Neural cell (in vitro differentiated cells): ENCODE measurements around the gene USP49. TPM values are rescaled to one million over a fixed set of nuclear protein-coding genes. Genes with fewer than 3 reads are reported as not detected.

ENCODE experiments used
- H2AFZ ChIP-seq: fragments of 200-600, 300-800 bp; sonication (generic), shearing (Covaris generic); 2 replicates; pipeline ENCODE4 v1.6.0; 2014; ENCODE audit warnings: low read depth, mild to moderate bottlenecking, antibody characterized with exemption, low read length, moderate library complexity
- H3F3A ChIP-seq: fragments of 200-600 bp; shearing (Covaris generic); 2 replicates; pipeline ENCODE4 v1.6.1; 2016; ENCODE audit warnings: mild to moderate bottlenecking, moderate library complexity, mixed read lengths, antibody characterized with exemption, low read length; ENCODE audit not compliant: insufficient read depth, poor library complexity, severe bottlenecking
- H3K27ac ChIP-seq: fragments of 200-600, 300-800 bp; sonication (generic), shearing (Covaris generic); 2 replicates; pipeline ENCODE4 v1.5.1; 2014; ENCODE audit warnings: mild to moderate bottlenecking, low read length, moderate library complexity
- H3K27me3 ChIP-seq: fragments of 300-800, 200-600 bp; sonication (generic), shearing (Covaris generic); 2 replicates; pipeline ENCODE4 v1.6.0; 2014; ENCODE audit warnings: mild to moderate bottlenecking, low read depth, low read length, moderate library complexity; ENCODE audit not compliant: insufficient read depth
- H3K36me3 ChIP-seq: fragments of 300-800, 200-600 bp; sonication (generic), shearing (Covaris generic); 2 replicates; pipeline ENCODE4 v1.5.1; 2014; ENCODE audit warnings: mild to moderate bottlenecking, antibody characterized with exemption, low read length, moderate library complexity; ENCODE audit not compliant: insufficient read depth
- H3K4me2 ChIP-seq: fragments of 300-800, 200-600 bp; sonication (generic), shearing (Covaris generic); 2 replicates; pipeline ENCODE4 v1.6.0; 2014; ENCODE audit warnings: mild to moderate bottlenecking, low read length
- H3K4me3 ChIP-seq: fragments of 300-800, 200-600 bp; sonication (generic), shearing (Covaris generic); 2 replicates; pipeline ENCODE4 v1.5.1; 2014; ENCODE audit warnings: mild to moderate bottlenecking, low read length, moderate library complexity
- H3K79me2 ChIP-seq: fragments of 200-600 bp; shearing (Covaris generic); replicated peaks from 2 replicates; pipeline ENCODE4 v1.6.0; 2014; ENCODE audit warnings: mild to moderate bottlenecking, low read length, moderate library complexity; ENCODE audit not compliant: insufficient read depth
- H3K9ac ChIP-seq: fragments of 300-800, 200-600 bp; sonication (generic), shearing (Covaris generic); 2 replicates; pipeline ENCODE4 v1.6.1; 2016; ENCODE audit warnings: mild to moderate bottlenecking, low read length, mixed read lengths
- H3K9me2 ChIP-seq: fragments of 200-600 bp; shearing (Covaris generic); 2 replicates; pipeline ENCODE4 v1.6.1; 2016; ENCODE audit warnings: mild to moderate bottlenecking, low read length, mixed read lengths; ENCODE audit not compliant: insufficient read depth
- H3K9me3 ChIP-seq: fragments of 200-600, 300-800 bp; sonication (generic), shearing (Covaris generic); 2 replicates; pipeline ENCODE4 v1.6.1; 2016; ENCODE audit warnings: mild to moderate bottlenecking, mixed run types, low read length, moderate library complexity, mixed read lengths
- H4K20me1 ChIP-seq: fragments of 200-600 bp; shearing (Covaris generic); 2 replicates; pipeline ENCODE4 v1.6.1; 2016; ENCODE audit warnings: mild to moderate bottlenecking, mixed run types; ENCODE audit not compliant: insufficient read depth
- EP300 ChIP-seq: fragments of 450-650 bp; conservative IDR thresholded peaks from 2 replicates; pipeline ENCODE4 v1.6.1; 2014; ENCODE audit warnings: antibody characterized with exemption, mild to moderate bottlenecking, moderate library complexity; ENCODE audit not compliant: poor library complexity, severe bottlenecking
- EZH2 ChIP-seq: fragments of 200-600, 300-800 bp; shearing (Covaris generic), sonication (generic); IDR thresholded peaks from 2 replicates; pipeline ENCODE4 v1.6.1; 2014; ENCODE audit warnings: antibody characterized with exemption, low read length, borderline replicate concordance, mild to moderate bottlenecking; ENCODE audit not compliant: insufficient read depth, poor library complexity, severe bottlenecking
- MXI1 ChIP-seq: fragments of 450-650 bp; conservative IDR thresholded peaks from 2 replicates; pipeline ENCODE4 v1.6.1; 2014; ENCODE audit warnings: antibody characterized with exemption, mild to moderate bottlenecking; ENCODE audit not compliant: poor library complexity, severe bottlenecking
- POLR2AphosphoS5 ChIP-seq: IDR thresholded peaks from 2 replicates; pipeline ENCODE4 v1.6.1; 2012
- RAD21 ChIP-seq: fragments of 450-650 bp; conservative IDR thresholded peaks from 2 replicates; pipeline ENCODE4 v1.6.1; 2014; ENCODE audit warnings: antibody characterized with exemption, mild to moderate bottlenecking, moderate library complexity
- SMC3 ChIP-seq: fragments of 450-650 bp; conservative IDR thresholded peaks from 2 replicates; pipeline ENCODE4 v1.6.1; 2014; ENCODE audit warnings: antibody characterized with exemption, mild to moderate bottlenecking, moderate library complexity; ENCODE audit not compliant: poor library complexity
- TAF1 ChIP-seq: IDR thresholded peaks from 2 replicates; pipeline ENCODE4 v1.6.1; 2012; ENCODE audit warnings: low read depth
- polyA plus RNA-seq: library from polyadenylated mRNA; depleted of rRNA; stranded (reverse); fragments of >200 nt; gene quantifications from 2 replicates; pipeline ENCODE4 v1.2.3, GENCODE V29; 2014
- TF ChIP-seq, protein P1 (sequence below): IDR thresholded peaks from 2 replicates; pipeline ENCODE4 v1.6.1; 2012; ENCODE audit warnings: borderline replicate concordance
- TF ChIP-seq, protein P2 (sequence below): fragments of 450-650 bp; IDR thresholded peaks from 2 replicates; pipeline ENCODE4 v1.5.1; 2014; ENCODE audit warnings: antibody characterized with exemption, mild to moderate bottlenecking, moderate library complexity; ENCODE audit not compliant: poor library complexity, severe bottlenecking

Gene USP49
- polyA plus RNA-seq, 1 donor from 2014 or later, result 23.5 TPM

DNA sequence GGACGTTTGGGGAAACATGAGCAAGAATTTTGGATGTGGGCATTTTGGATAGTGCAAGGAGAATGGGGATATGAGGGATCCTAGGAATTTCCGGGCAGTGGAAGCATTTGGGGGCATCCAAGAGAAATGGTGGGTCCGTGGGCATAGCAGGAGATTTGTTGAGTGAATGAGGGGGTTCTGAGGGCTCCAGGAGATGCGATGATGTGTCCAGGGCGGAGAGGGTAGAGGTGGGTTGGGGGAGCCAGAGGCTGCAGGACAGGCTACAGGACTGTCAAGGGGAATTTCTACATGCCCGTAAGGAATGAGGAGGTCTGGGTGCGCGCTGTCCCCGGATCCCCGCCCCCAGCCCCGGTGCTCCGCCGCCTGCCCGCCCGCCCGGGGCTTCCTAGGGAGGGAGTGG is 115.8 kb downstream of the USP49 start:
- TF ChIP-seq TAF1 (no peak), SMC3 (no peak), POLR2AphosphoS5 (no peak), EP300 (no peak), EZH2 (no peak), MXI1 (no peak), RAD21 (no peak)
- TF ChIP-seq, protein P1, sequence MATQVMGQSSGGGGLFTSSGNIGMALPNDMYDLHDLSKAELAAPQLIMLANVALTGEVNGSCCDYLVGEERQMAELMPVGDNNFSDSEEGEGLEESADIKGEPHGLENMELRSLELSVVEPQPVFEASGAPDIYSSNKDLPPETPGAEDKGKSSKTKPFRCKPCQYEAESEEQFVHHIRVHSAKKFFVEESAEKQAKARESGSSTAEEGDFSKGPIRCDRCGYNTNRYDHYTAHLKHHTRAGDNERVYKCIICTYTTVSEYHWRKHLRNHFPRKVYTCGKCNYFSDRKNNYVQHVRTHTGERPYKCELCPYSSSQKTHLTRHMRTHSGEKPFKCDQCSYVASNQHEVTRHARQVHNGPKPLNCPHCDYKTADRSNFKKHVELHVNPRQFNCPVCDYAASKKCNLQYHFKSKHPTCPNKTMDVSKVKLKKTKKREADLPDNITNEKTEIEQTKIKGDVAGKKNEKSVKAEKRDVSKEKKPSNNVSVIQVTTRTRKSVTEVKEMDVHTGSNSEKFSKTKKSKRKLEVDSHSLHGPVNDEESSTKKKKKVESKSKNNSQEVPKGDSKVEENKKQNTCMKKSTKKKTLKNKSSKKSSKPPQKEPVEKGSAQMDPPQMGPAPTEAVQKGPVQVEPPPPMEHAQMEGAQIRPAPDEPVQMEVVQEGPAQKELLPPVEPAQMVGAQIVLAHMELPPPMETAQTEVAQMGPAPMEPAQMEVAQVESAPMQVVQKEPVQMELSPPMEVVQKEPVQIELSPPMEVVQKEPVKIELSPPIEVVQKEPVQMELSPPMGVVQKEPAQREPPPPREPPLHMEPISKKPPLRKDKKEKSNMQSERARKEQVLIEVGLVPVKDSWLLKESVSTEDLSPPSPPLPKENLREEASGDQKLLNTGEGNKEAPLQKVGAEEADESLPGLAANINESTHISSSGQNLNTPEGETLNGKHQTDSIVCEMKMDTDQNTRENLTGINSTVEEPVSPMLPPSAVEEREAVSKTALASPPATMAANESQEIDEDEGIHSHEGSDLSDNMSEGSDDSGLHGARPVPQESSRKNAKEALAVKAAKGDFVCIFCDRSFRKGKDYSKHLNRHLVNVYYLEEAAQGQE, result no peak
- TF ChIP-seq, protein P2, sequence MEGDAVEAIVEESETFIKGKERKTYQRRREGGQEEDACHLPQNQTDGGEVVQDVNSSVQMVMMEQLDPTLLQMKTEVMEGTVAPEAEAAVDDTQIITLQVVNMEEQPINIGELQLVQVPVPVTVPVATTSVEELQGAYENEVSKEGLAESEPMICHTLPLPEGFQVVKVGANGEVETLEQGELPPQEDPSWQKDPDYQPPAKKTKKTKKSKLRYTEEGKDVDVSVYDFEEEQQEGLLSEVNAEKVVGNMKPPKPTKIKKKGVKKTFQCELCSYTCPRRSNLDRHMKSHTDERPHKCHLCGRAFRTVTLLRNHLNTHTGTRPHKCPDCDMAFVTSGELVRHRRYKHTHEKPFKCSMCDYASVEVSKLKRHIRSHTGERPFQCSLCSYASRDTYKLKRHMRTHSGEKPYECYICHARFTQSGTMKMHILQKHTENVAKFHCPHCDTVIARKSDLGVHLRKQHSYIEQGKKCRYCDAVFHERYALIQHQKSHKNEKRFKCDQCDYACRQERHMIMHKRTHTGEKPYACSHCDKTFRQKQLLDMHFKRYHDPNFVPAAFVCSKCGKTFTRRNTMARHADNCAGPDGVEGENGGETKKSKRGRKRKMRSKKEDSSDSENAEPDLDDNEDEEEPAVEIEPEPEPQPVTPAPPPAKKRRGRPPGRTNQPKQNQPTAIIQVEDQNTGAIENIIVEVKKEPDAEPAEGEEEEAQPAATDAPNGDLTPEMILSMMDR, result no peak
- H3K27ac ChIP-seq, result no peak overlapping the region
- peak overlapping the region; percentile 80 for H3K4me3 ChIP-seq
- no peaks in the 10 kb centered on the region for H3K79me2 ChIP-seq
- no peaks in the 10 kb centered on the region for H4K20me1 ChIP-seq
- no peaks in the 10 kb centered on the region for H3K27me3 ChIP-seq
- H3K9me2 ChIP-seq, result no peaks in the 10 kb centered on the region
- H2AFZ ChIP-seq, result peak overlapping the region; percentile 40
- no peaks in the 10 kb centered on the region for H3F3A ChIP-seq
- H3K36me3 ChIP-seq, result no peaks in the 10 kb centered on the region
- H3K4me2 ChIP-seq, result peak overlapping the region; percentile 81
- H3K9me3 ChIP-seq, result no peaks in the 10 kb centered on the region
- peak overlapping the region; percentile 79 for H3K9ac ChIP-seq

DNA sequence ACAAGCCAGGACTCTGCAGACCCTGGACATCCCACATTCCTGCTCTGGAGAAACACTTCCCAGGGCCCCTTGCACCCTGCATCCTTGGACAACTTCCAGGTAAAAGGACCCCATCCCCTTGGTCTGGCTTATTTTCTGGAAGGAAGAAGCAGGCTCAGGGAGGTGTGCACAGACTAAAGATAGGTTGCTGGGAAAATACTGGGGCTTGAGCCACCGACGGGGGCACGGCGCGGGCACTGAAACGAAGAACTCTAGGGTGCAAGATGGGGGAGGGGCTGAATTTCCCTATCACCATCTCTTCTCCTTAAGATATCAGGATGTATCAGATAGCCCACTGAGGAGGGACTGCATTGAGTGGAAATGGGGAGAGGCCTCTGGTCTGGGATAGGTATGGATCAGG is 116.3 kb downstream of the USP49 start:
- Histone ChIP-seq H3K27me3 (no peaks in the 10 kb centered on the region), H3K4me2 (peak overlapping the region; percentile 81), H3F3A (no peaks in the 10 kb centered on the region), H3K9ac (peak overlapping the region; percentile 79), H3K79me2 (no peaks in the 10 kb centered on the region), H2AFZ (peak overlapping the region; percentile 40), H4K20me1 (no peaks in the 10 kb centered on the region), H3K27ac (no peak overlapping the region), H3K9me2 (no peaks in the 10 kb centered on the region), H3K9me3 (no peaks in the 10 kb centered on the region), H3K4me3 (peak overlapping the region; percentile 80), H3K36me3 (no peaks in the 10 kb centered on the region)
- TF ChIP-seq, protein P1, result no peak
- no peak for TF ChIP-seq RAD21
- TF ChIP-seq EZH2, result no peak
- TF ChIP-seq POLR2AphosphoS5, result no peak
- TF ChIP-seq, protein P2, result no peak
- TF ChIP-seq TAF1, result no peak
- no peak for TF ChIP-seq SMC3
- no peak for TF ChIP-seq EP300
- no peak for TF ChIP-seq MXI1
